Natural killer cell treated with Interleukin-12 subunit alpha and Interleukin-12 subunit beta and Interleukin-15 and Interleukin-18, amount 100 ng/mL, for 72 hours (primary cell): ENCODE measurements around the gene PDGFC. TPM values are rescaled to one million over a fixed set of nuclear protein-coding genes. Genes with fewer than 3 reads are reported as not detected.

Experiments used
- ATAC-seq, 2 donors: fragments of 150-1000 bp; cut with Tn5 transposase in 1 of 2; sonication (Bioruptor Pico), chemical (Tn5 transposase) in 1 of 2; 2 replicates each; pipeline ENCODE4 v1.10.0; 2021
- DNase-seq: peaks from one replicate; pipeline ENCODE4 v3.0.0; 2022; ENCODE audit warnings: low spot score
- H3K27ac Mint-ChIP-seq, 2 donors: 1 replicate in 1 of 2; 2 replicates in 1 of 2; pipeline ENCODE4 v1.8.0; 2022; ENCODE audit warnings: mixed read lengths in 2 of 2, mild to moderate bottlenecking in 1 of 2, moderate library complexity in 1 of 2
- H3K27me3 Mint-ChIP-seq, 2 donors: 1 replicate in 1 of 2; 2 replicates in 1 of 2; pipeline ENCODE4 v1.8.0; 2022; ENCODE audit warnings: mixed read lengths in 2 of 2
- H3K36me3 Mint-ChIP-seq: one replicate; pipeline ENCODE4 v1.8.0; 2022; ENCODE audit warnings: mixed read lengths
- H3K4me1 Mint-ChIP-seq, 2 donors: 1 replicate in 1 of 2; 2 replicates in 1 of 2; pipeline ENCODE4 v1.8.0; 2022; ENCODE audit warnings: low read depth in 2 of 2, mixed read lengths in 2 of 2, mild to moderate bottlenecking in 1 of 2
- H3K4me3 Mint-ChIP-seq: one replicate; pipeline ENCODE4 v1.8.0; 2022; ENCODE audit warnings: mixed read lengths
- H3K9me3 Mint-ChIP-seq: 2 replicates; pipeline ENCODE4 v1.8.0; 2022; ENCODE audit warnings: mixed read lengths
- total RNA-seq, 2 donors: library from RNA; stranded (reverse); gene quantifications; one replicate each; pipeline ENCODE4 v1.2.3, GENCODE V29; 2022

The PDGFC gene
- total RNA-seq, 2 donors from 2014 or later = not detected

GRCh38 chr4:156779042-156779441 lies 192.6 kb downstream of the PDGFC start:
- DNase-seq = no peak
- no peaks in the 10 kb centered on the region for H3K4me1 Mint-ChIP-seq
- H3K36me3 Mint-ChIP-seq = peaks cover 6% of the 10 kb centered on the region
- H3K4me3 Mint-ChIP-seq = no peak overlapping the region
- ATAC-seq = no peak
- peaks cover 12% of the 10 kb centered on the region for H3K9me3 Mint-ChIP-seq
- no peak overlapping the region for H3K27ac Mint-ChIP-seq
- no peaks in the 10 kb centered on the region for H3K27me3 Mint-ChIP-seq

GRCh38 chr4:156778606-156779005 lies 193.0 kb downstream of the PDGFC start:
- ATAC-seq = no peak
- H3K4me1 Mint-ChIP-seq = no peaks in the 10 kb centered on the region
- DNase-seq = no peak
- peaks cover 1% of the 10 kb centered on the region for H3K36me3 Mint-ChIP-seq
- H3K27ac Mint-ChIP-seq = no peak overlapping the region
- no peaks in the 10 kb centered on the region for H3K27me3 Mint-ChIP-seq
- no peak overlapping the region for H3K4me3 Mint-ChIP-seq
- H3K9me3 Mint-ChIP-seq = peaks cover 7% of the 10 kb centered on the region

- H3K4me1 Mint-ChIP-seq = no peaks in the 10 kb centered on the region
- no peak for ATAC-seq
- H3K4me3 Mint-ChIP-seq = no peak overlapping the region
- no peak for DNase-seq
- no peaks in the 10 kb centered on the region for H3K36me3 Mint-ChIP-seq
- peaks cover 5% of the 10 kb centered on the region for H3K9me3 Mint-ChIP-seq
- H3K27me3 Mint-ChIP-seq = no peaks in the 10 kb centered on the region
- H3K27ac Mint-ChIP-seq = no peak overlapping the region
Observed at GRCh38 chr4:156778093-156778492, 193.5 kb downstream of the PDGFC start.

GRCh38 chr4:156775813-156776212 lies 195.8 kb downstream of the PDGFC start:
- Mint-ChIP-seq H3K4me1 (no peaks in the 10 kb centered on the region), H3K27ac (no peak overlapping the region), H3K27me3 (no peaks in the 10 kb centered on the region), H3K36me3 (no peaks in the 10 kb centered on the region), H3K9me3 (peaks cover 3% of the 10 kb centered on the region), H3K4me3 (no peak overlapping the region)
- ATAC-seq = no peak
- DNase-seq = no peak

- H3K36me3 Mint-ChIP-seq = no peaks in the 10 kb centered on the region
Observed at GRCh38 chr4:156774422-156774821, 197.2 kb downstream of the PDGFC start.

GRCh38 chr4:156773648-156774357 lies 197.8 kb downstream of the PDGFC start:
- H3K36me3 Mint-ChIP-seq = no peaks in the 10 kb centered on the region
- DNase-seq = no peak
- peaks cover 2% of the 10 kb centered on the region for H3K9me3 Mint-ChIP-seq
- H3K27me3 Mint-ChIP-seq = no peaks in the 10 kb centered on the region
- no peaks in the 10 kb centered on the region for H3K4me1 Mint-ChIP-seq
- no peak overlapping the region for H3K4me3 Mint-ChIP-seq
- no peak for ATAC-seq
- no peak overlapping the region for H3K27ac Mint-ChIP-seq

More at GRCh38 chr4:156774422-156774821, 197.2 kb downstream of the PDGFC start:
- Mint-ChIP-seq H3K9me3 (peaks cover 2% of the 10 kb centered on the region), H3K27me3 (no peaks in the 10 kb centered on the region), H3K27ac (no peak overlapping the region), H3K4me1 (no peaks in the 10 kb centered on the region), H3K4me3 (no peak overlapping the region)
- DNase-seq (no peak), ATAC-seq (no peak)

- Mint-ChIP-seq H3K27ac (no peak overlapping the region), H3K27me3 (no peaks in the 10 kb centered on the region), H3K36me3 (no peaks in the 10 kb centered on the region), H3K4me1 (no peaks in the 10 kb centered on the region), H3K9me3 (peaks cover 2% of the 10 kb centered on the region), H3K4me3 (no peak overlapping the region)
- ATAC-seq (no peak), DNase-seq (no peak)
Observed at GRCh38 chr4:156771171-156771837, 200.3 kb downstream of the PDGFC start.

- no peaks in the 10 kb centered on the region for H3K27me3 Mint-ChIP-seq
- no peak overlapping the region for H3K27ac Mint-ChIP-seq
- H3K4me1 Mint-ChIP-seq = no peaks in the 10 kb centered on the region
- H3K4me3 Mint-ChIP-seq = no peak overlapping the region
- ATAC-seq (no peak), DNase-seq (no peak)
- no peaks in the 10 kb centered on the region for H3K36me3 Mint-ChIP-seq
- H3K9me3 Mint-ChIP-seq = peaks cover 3% of the 10 kb centered on the region
Observed at GRCh38 chr4:156770140-156770539, 201.5 kb downstream of the PDGFC start.

- Mint-ChIP-seq H3K4me1 (no peaks in the 10 kb centered on the region), H3K9me3 (peaks cover 5% of the 10 kb centered on the region), H3K27me3 (no peaks in the 10 kb centered on the region), H3K4me3 (no peak overlapping the region), H3K27ac (no peak overlapping the region), H3K36me3 (no peaks in the 10 kb centered on the region)
- ATAC-seq = no peak
- DNase-seq = no peak
Observed at GRCh38 chr4:156767911-156768415, 203.6 kb downstream of the PDGFC start.

GRCh38 chr4:156766846-156767245 lies 204.8 kb downstream of the PDGFC start:
- Mint-ChIP-seq H3K27ac (no peak overlapping the region), H3K36me3 (no peaks in the 10 kb centered on the region), H3K4me3 (no peak overlapping the region), H3K9me3 (peaks cover 3% of the 10 kb centered on the region), H3K27me3 (no peaks in the 10 kb centered on the region), H3K4me1 (no peaks in the 10 kb centered on the region)
- DNase-seq (no peak), ATAC-seq (no peak)

- Mint-ChIP-seq H3K36me3 (no peaks in the 10 kb centered on the region), H3K4me3 (no peak overlapping the region), H3K27me3 (no peaks in the 10 kb centered on the region), H3K27ac (no peak overlapping the region), H3K4me1 (no peaks in the 10 kb centered on the region), H3K9me3 (peaks cover 3% of the 10 kb centered on the region)
- no peak for ATAC-seq
- no peak for DNase-seq
Observed at GRCh38 chr4:156765277-156765676, 206.3 kb downstream of the PDGFC start.

- ATAC-seq (no peak), DNase-seq (no peak)
- Mint-ChIP-seq H3K4me3 (no peak overlapping the region), H3K4me1 (no peaks in the 10 kb centered on the region), H3K27ac (no peak overlapping the region), H3K36me3 (no peaks in the 10 kb centered on the region), H3K27me3 (no peaks in the 10 kb centered on the region), H3K9me3 (peaks cover 3% of the 10 kb centered on the region)
Observed at GRCh38 chr4:156764846-156765245, 206.8 kb downstream of the PDGFC start.

- H3K36me3 Mint-ChIP-seq = no peaks in the 10 kb centered on the region
- H3K4me3 Mint-ChIP-seq = no peak overlapping the region
- no peaks in the 10 kb centered on the region for H3K4me1 Mint-ChIP-seq
- no peak overlapping the region for H3K27ac Mint-ChIP-seq
- peaks cover 3% of the 10 kb centered on the region for H3K9me3 Mint-ChIP-seq
- ATAC-seq = no peak
- DNase-seq = no peak
- no peaks in the 10 kb centered on the region for H3K27me3 Mint-ChIP-seq
Observed at GRCh38 chr4:156764145-156764544, 207.5 kb downstream of the PDGFC start.

- Mint-ChIP-seq H3K4me1 (no peaks in the 10 kb centered on the region), H3K36me3 (peaks cover under 1% of the 10 kb centered on the region), H3K27ac (no peak overlapping the region)
Observed at GRCh38 chr4:156763511-156763910, 208.1 kb downstream of the PDGFC start.

More at GRCh38 chr4:156763511-156763910, 208.1 kb downstream of the PDGFC start:
- no peak for DNase-seq
- no peak for ATAC-seq
- Mint-ChIP-seq H3K4me3 (no peak overlapping the region), H3K27me3 (no peaks in the 10 kb centered on the region), H3K9me3 (peaks cover 3% of the 10 kb centered on the region)
